Astrocyte of the cerebellum (primary cell): ENCODE results near the gene SLC17A2.

Experiments used
- DNase-seq: peaks from one replicate; pipeline ENCODE4 v3.0.0-alpha.2; 2011; ENCODE audit warnings: low read depth
- H3K4me3 ChIP-seq: 2 replicates; pipeline ENCODE4 v1.5.1; 2011; ENCODE audit warnings: mild to moderate bottlenecking, low read depth, low read length, moderate library complexity
- CTCF ChIP-seq: IDR thresholded peaks from 2 replicates; pipeline ENCODE4 v1.5.1; 2012; ENCODE audit warnings: low read length, low read depth, moderate library complexity, mild to moderate bottlenecking; ENCODE audit errors: missing control alignments
- in situ Hi-C: cut with HindIII; loops from 2 replicates; pipeline ENCODE4 v1.10.0; 2017; ENCODE audit warnings: low sequenced_read_pairs

Gene SLC17A2

GRCh38 chr6:25882051-25882496 lies 48.4 kb downstream of the SLC17A2 start:
- TF ChIP-seq CTCF = no peak
- H3K4me3 ChIP-seq = no peak overlapping the region
- DNase-seq = no peak
- in situ Hi-C loops = no loop called here

GRCh38 chr6:25880601-25881000 lies 49.9 kb downstream of the SLC17A2 start:
- in situ Hi-C loops = no loop called here
- no peak for DNase-seq
- no peak overlapping the region for H3K4me3 ChIP-seq
- no peak for TF ChIP-seq CTCF

GRCh38 chr6:25878721-25879322 lies 51.7 kb downstream of the SLC17A2 start:
- TF ChIP-seq CTCF = no peak
- H3K4me3 ChIP-seq = no peak overlapping the region
- no peak for DNase-seq
- in situ Hi-C loops = no loop called here

GRCh38 chr6:25875926-25876602 lies 54.4 kb downstream of the SLC17A2 start:
- H3K4me3 ChIP-seq = no peak overlapping the region
- in situ Hi-C loops = no loop called here
- no peak for TF ChIP-seq CTCF
- DNase-seq = no peak

- TF ChIP-seq CTCF = no peak
- no peak for DNase-seq
- in situ Hi-C loops = no loop called here
- no peak overlapping the region for H3K4me3 ChIP-seq
Measured at GRCh38 chr6:25875563-25875905, 55.0 kb downstream of the SLC17A2 start.

- no peak overlapping the region for H3K4me3 ChIP-seq
- no peak for DNase-seq
- no peak for TF ChIP-seq CTCF
- in situ Hi-C loops = no loop called here
Measured at GRCh38 chr6:25874822-25875562, 55.5 kb downstream of the SLC17A2 start.
